CD14-positive monocyte (primary cell): Measurements from ENCODE around the gene SKIL. TPM values are rescaled to one million over a fixed set of nuclear protein-coding genes. Genes with fewer than 3 reads are reported as not detected.
A peak's percentile ranks its signal among the peaks of the same experiment; 100 is the strongest.

Source experiments
- DNase-seq, 3 donors: peaks; one replicate each; pipeline ENCODE4 v3.0.0-alpha.2; 2011 to 2022
- H2AFZ ChIP-seq: 2 replicates; pipeline ENCODE4 v1.6.0; 2012; ENCODE audit warnings: mild to moderate bottlenecking, low read depth, low read length, inconsistent platforms; ENCODE audit not compliant: insufficient read depth, poor library complexity, severe bottlenecking
- H3K27ac ChIP-seq, 2 donors: 1 replicate in 1 of 2; 2 replicates in 1 of 2; pipeline ENCODE4 v1.5.1; 2012 to 2013; ENCODE audit warnings: low read length in 2 of 2, control low read depth in 1 of 2, inconsistent platforms in 1 of 2, low read depth in 1 of 2, mild to moderate bottlenecking in 1 of 2
- H3K27me3 ChIP-seq, 2 donors: one replicate each; pipeline versions ENCODE4 v1.6.0 to v1.6.1; 2011 to 2013; ENCODE audit warnings: low read length in 2 of 2; ENCODE audit not compliant: control insufficient read depth in 2 of 2, insufficient read depth in 2 of 2
- H3K36me3 ChIP-seq, 2 donors: replicated peaks in 1 of 2; 1 replicate in 1 of 2; 2 replicates in 1 of 2; pipeline versions ENCODE4 v1.5.1 to v1.6.1; 2012 to 2013; ENCODE audit warnings: low read length in 2 of 2, control low read depth in 1 of 2, inconsistent platforms in 1 of 2, mild to moderate bottlenecking in 1 of 2; ENCODE audit not compliant: insufficient read depth in 2 of 2, control insufficient read depth in 1 of 2
- H3K4me1 ChIP-seq, 2 donors: 1 replicate in 1 of 2; 2 replicates in 1 of 2; pipeline versions ENCODE4 v1.5.1 to v1.6.1; 2012 to 2013; ENCODE audit warnings: low read length in 2 of 2, control low read depth in 1 of 2, inconsistent platforms in 1 of 2, mild to moderate bottlenecking in 1 of 2, moderate library complexity in 1 of 2; ENCODE audit not compliant: insufficient read depth in 2 of 2, control insufficient read depth in 1 of 2
- H3K4me2 ChIP-seq: replicated peaks from 2 replicates; pipeline ENCODE3; 2012; ENCODE audit warnings: low read length, moderate library complexity, mild to moderate bottlenecking; ENCODE audit not compliant: poor library complexity, severe bottlenecking; ENCODE audit errors: extremely low read depth
- H3K4me3 ChIP-seq, 3 experiments: fragments of 200-600 bp in 1 of 3; sonication (generic) in 1 of 3; replicated peaks in 1 of 3; 1 replicate in 2 of 3; 2 replicates in 1 of 3; pipeline ENCODE4 v1.5.1; 2011 to 2013; ENCODE audit warnings: low read length in 3 of 3, mild to moderate bottlenecking in 3 of 3, control low read depth in 2 of 3, low read depth in 2 of 3, inconsistent platforms in 1 of 3, moderate library complexity in 1 of 3
- H3K79me2 ChIP-seq: 2 replicates; pipeline ENCODE4 v1.6.0; 2012; ENCODE audit warnings: mild to moderate bottlenecking, control low read depth, inconsistent platforms, low read length, moderate library complexity; ENCODE audit not compliant: insufficient read depth
- H3K9ac ChIP-seq: 2 replicates; pipeline ENCODE4 v1.6.0; 2017; ENCODE audit warnings: low read length, mild to moderate bottlenecking; ENCODE audit not compliant: insufficient read depth, poor library complexity, severe bottlenecking
- H3K9me3 ChIP-seq, 2 donors: replicated peaks in 1 of 2; 1 replicate in 1 of 2; 2 replicates in 1 of 2; pipeline versions ENCODE4 v1.5.1 to v1.6.1; 2012 to 2013; ENCODE audit warnings: low read length in 2 of 2, control low read depth in 1 of 2; ENCODE audit not compliant: control insufficient read depth in 1 of 2, insufficient read depth in 1 of 2
- H4K20me1 ChIP-seq: 2 replicates; pipeline ENCODE4 v1.6.0; 2012; ENCODE audit warnings: mild to moderate bottlenecking, low read length, control low read depth, moderate library complexity; ENCODE audit not compliant: insufficient read depth
- H3K27ac Mint-ChIP-seq, 7 donors: one replicate each; pipeline ENCODE4 v1.8.0; 2020; ENCODE audit warnings: mild to moderate bottlenecking in 7 of 7, mixed read lengths in 7 of 7, moderate library complexity in 6 of 7, inconsistent platforms in 2 of 7
- H3K27me3 Mint-ChIP-seq, 3 donors: one replicate each; pipeline ENCODE4 v1.8.0; 2021 to 2022; ENCODE audit warnings: low read depth in 3 of 3, mild to moderate bottlenecking in 3 of 3, mixed read lengths in 3 of 3, moderate library complexity in 3 of 3, inconsistent platforms in 1 of 3
- H3K36me3 Mint-ChIP-seq, 2 donors: one replicate each; pipeline ENCODE4 v1.8.0; 2020; ENCODE audit warnings: mixed read lengths in 2 of 2, inconsistent platforms in 1 of 2, mild to moderate bottlenecking in 1 of 2
- H3K4me1 Mint-ChIP-seq: one replicate; pipeline ENCODE4 v1.8.0; 2020; ENCODE audit warnings: mild to moderate bottlenecking, mixed read lengths
- H3K4me3 Mint-ChIP-seq, 2 donors: one replicate each; pipeline ENCODE4 v1.8.0; 2020; ENCODE audit warnings: mild to moderate bottlenecking in 2 of 2, mixed read lengths in 2 of 2, moderate library complexity in 1 of 2
- H3K9me3 Mint-ChIP-seq, 7 donors: one replicate each; pipeline ENCODE4 v1.8.0; 2020 to 2022; ENCODE audit warnings: mixed read lengths in 7 of 7, mild to moderate bottlenecking in 6 of 7, moderate library complexity in 6 of 7, inconsistent platforms in 2 of 7
- WGBS: methylation state at CpG from one replicate; pipeline ENCODE4 v1.1.5; 2013; ENCODE audit warnings: missing lambda C conversion rate; ENCODE audit not compliant: insufficient coverage; 5-methylcytosine and 5-hydroxymethylcytosine counted together
- intact Hi-C, 2 donors: fragments of 100-400 bp; cut with micrococcal nuclease; formaldehyde crosslinking; loops; one replicate each; pipeline versions ENCODE4 v1.15.0 to v1.15.1; 2023
- polyA plus RNA-seq, 3 donors: library from polyadenylated mRNA; depleted of rRNA in 1 of 3; unstranded in 2 of 3; stranded (reverse) in 1 of 3; fragments of 300-500 nt in 2 of 3; fragments of >200 nt in 1 of 3; fragmentation: Illumina TruSeq in 2 of 3; gene quantifications; 1 replicate in 2 of 3; 2 replicates in 1 of 3; pipeline ENCODE4 v1.2.3, GENCODE V29; 2012 to 2021
- TF ChIP-seq, protein P1 (sequence below): fragments of 200-600 bp; IDR thresholded peaks from one replicate; pipeline ENCODE4 v1.8.0; 2022; ENCODE audit warnings: antibody characterized with exemption, mild to moderate bottlenecking

SKIL gene
- polyA plus RNA-seq, 3 donors, result 7.5 to 13.4 (median 9.2) TPM

- H3K36me3 Mint-ChIP-seq, result peaks cover 18 to 21% of the 10 kb centered on the region in 2 donors
- Histone ChIP-seq H3K79me2 (no peaks in the 10 kb centered on the region), H2AFZ (no peak overlapping the region), H3K4me3 (no peak overlapping the region), H3K4me1 (peaks cover 0 to 6% of the 10 kb centered on the region in 2 donors), H3K36me3 (no peaks in the 10 kb centered on the region), H3K4me2 (no peak overlapping the region), H4K20me1 (peaks cover 83% of the 10 kb centered on the region), H3K9ac (no peak overlapping the region), H3K27ac (no peak overlapping the region), H3K9me3 (no peaks in the 10 kb centered on the region), H3K27me3 (no peaks in the 10 kb centered on the region)
- TF ChIP-seq, protein P1, sequence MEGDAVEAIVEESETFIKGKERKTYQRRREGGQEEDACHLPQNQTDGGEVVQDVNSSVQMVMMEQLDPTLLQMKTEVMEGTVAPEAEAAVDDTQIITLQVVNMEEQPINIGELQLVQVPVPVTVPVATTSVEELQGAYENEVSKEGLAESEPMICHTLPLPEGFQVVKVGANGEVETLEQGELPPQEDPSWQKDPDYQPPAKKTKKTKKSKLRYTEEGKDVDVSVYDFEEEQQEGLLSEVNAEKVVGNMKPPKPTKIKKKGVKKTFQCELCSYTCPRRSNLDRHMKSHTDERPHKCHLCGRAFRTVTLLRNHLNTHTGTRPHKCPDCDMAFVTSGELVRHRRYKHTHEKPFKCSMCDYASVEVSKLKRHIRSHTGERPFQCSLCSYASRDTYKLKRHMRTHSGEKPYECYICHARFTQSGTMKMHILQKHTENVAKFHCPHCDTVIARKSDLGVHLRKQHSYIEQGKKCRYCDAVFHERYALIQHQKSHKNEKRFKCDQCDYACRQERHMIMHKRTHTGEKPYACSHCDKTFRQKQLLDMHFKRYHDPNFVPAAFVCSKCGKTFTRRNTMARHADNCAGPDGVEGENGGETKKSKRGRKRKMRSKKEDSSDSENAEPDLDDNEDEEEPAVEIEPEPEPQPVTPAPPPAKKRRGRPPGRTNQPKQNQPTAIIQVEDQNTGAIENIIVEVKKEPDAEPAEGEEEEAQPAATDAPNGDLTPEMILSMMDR, result no peak
- intact Hi-C loops, result loop anchor here (2.0 to 10.0 kb wide), 3 partner anchors 55 to 183 kb away; partner anchors contain the start of gene PHC3 (in 1 of the 2)
- peaks cover 0 to 4% (median 2%) of the 10 kb centered on the region in 3 donors for H3K27me3 Mint-ChIP-seq
- peaks cover 0 to 3% (median 0%) of the 10 kb centered on the region in 7 donors for H3K9me3 Mint-ChIP-seq
- WGBS, result no CpG with 5 or more reads among the region's 4 CpGs
- H3K27ac Mint-ChIP-seq, result no peak overlapping the region
- no peak for DNase-seq
- H3K4me3 Mint-ChIP-seq, result no peak overlapping the region
- H3K4me1 Mint-ChIP-seq, result peaks cover 13% of the 10 kb centered on the region
Measured at GRCh38 chr3:170367797-170368196, 10.3 kb downstream of the SKIL start.

- Histone ChIP-seq H3K4me1 (no peaks in the 10 kb centered on the region), H3K9me3 (no peaks in the 10 kb centered on the region), H3K4me3 (no peak overlapping the region), H3K4me2 (no peak overlapping the region), H3K79me2 (no peaks in the 10 kb centered on the region), H3K27ac (no peak overlapping the region), H3K27me3 (no peaks in the 10 kb centered on the region), H2AFZ (no peak overlapping the region), H3K9ac (no peak overlapping the region), H4K20me1 (peaks cover 83% of the 10 kb centered on the region), H3K36me3 (no peaks in the 10 kb centered on the region)
- TF ChIP-seq, protein P1, result peak; percentile 59
- no peak for DNase-seq
- Mint-ChIP-seq H3K27me3 (peaks cover 0 to 4% (median 2%) of the 10 kb centered on the region in 3 donors), H3K9me3 (peaks cover 0 to 3% (median 0%) of the 10 kb centered on the region in 7 donors), H3K4me3 (no peak overlapping the region), H3K4me1 (peaks cover 9% of the 10 kb centered on the region), H3K36me3 (peaks cover 16 to 17% of the 10 kb centered on the region in 2 donors), H3K27ac (no peak overlapping the region)
- 91% methylated on average over 1 of the region's 2 CpGs for WGBS
- intact Hi-C loops, result loop anchor here (2.0 to 10.0 kb wide), 3 partner anchors 57 to 184 kb away; partner anchors contain the start of gene PHC3 (in 1 of the 2)
Measured at GRCh38 chr3:170368921-170369320, 11.4 kb downstream of the SKIL start.
